Measurements from ENCODE around the gene STK32A.
"Not testable (repeated sequence)": the region's sequence is repeated elsewhere in the genome, so short reads cannot be mapped to it uniquely, and the experiment has no call there.

Gene STK32A

GRCh38 chr5:147234825-147235635 lies at the start of gene STK32A:
Gene STK32A (plus strand): TSS chr5:147235026. CDS start chr5:147239635, 4,609 bp downstream.
- peak; percentile 19 for DNase-seq

- no peak for DNase-seq
Measured at GRCh38 chr5:147187099-147187540, 47.7 kb upstream of the STK32A start.

- DNase-seq = peak; percentile 47
Measured at GRCh38 chr5:147188200-147189108, 46.4 kb upstream of the STK32A start.

- DNase-seq = no peak
Measured at GRCh38 chr5:147189109-147189424, 45.8 kb upstream of the STK32A start.

- no peak for DNase-seq
Measured at GRCh38 chr5:147190331-147190730, 44.5 kb upstream of the STK32A start.

- DNase-seq = no peak
Measured at GRCh38 chr5:147193123-147193522, 41.7 kb upstream of the STK32A start.

GRCh38 chr5:147200004-147200403 lies 34.8 kb upstream of the STK32A start:
- DNase-seq = no peak

GRCh38 chr5:147203213-147203612 lies 31.6 kb upstream of the STK32A start:
- DNase-seq = no peak

- no peak for DNase-seq
Measured at GRCh38 chr5:147204576-147204975, 30.2 kb upstream of the STK32A start.

- DNase-seq = no peak
Measured at GRCh38 chr5:147208134-147208533, 26.7 kb upstream of the STK32A start.

GRCh38 chr5:147216552-147217154 lies 18.2 kb upstream of the STK32A start:
- DNase-seq = no peak

- DNase-seq = no peak
Measured at GRCh38 chr5:147223343-147223742, 11.5 kb upstream of the STK32A start.

- DNase-seq = no peak
Measured at GRCh38 chr5:147223948-147224791, 10.7 kb upstream of the STK32A start.

GRCh38 chr5:147225938-147226337 lies 8.9 kb upstream of the STK32A start:
- DNase-seq = no peak

GRCh38 chr5:147226512-147226911 lies 8.3 kb upstream of the STK32A start:
- DNase-seq = no peak

- no peak for DNase-seq
Measured at GRCh38 chr5:147234239-147234824, 494 bp upstream of the STK32A start.

- DNase-seq = no peak
Measured at GRCh38 chr5:147240266-147240985, 5.6 kb downstream of the STK32A start.

- not testable (repeated sequence) for DNase-seq
Measured at GRCh38 chr5:147243238-147243637, 8.4 kb downstream of the STK32A start.

GRCh38 chr5:147245381-147246165 lies 10.7 kb downstream of the STK32A start:
- no peak for DNase-seq

GRCh38 chr5:147248561-147248960 lies 13.7 kb downstream of the STK32A start:
- DNase-seq = no peak

GRCh38 chr5:147259837-147260236 lies 25.0 kb downstream of the STK32A start:
- DNase-seq = no peak
